ES-I3 (cell line): ENCODE data around the gene LRRIQ1.
"Not testable (repeated sequence)": the region's sequence is repeated elsewhere in the genome, so short reads cannot be mapped to it uniquely, and the experiment has no call there.

Source experiments
- H3K36me3 ChIP-seq: 2 replicates; pipeline ENCODE4 v1.6.1; 2013; ENCODE audit warnings: mild to moderate bottlenecking, low read length, control low read depth, moderate library complexity; ENCODE audit not compliant: insufficient read depth
- H3K4me1 ChIP-seq: 2 replicates; pipeline ENCODE4 v1.6.1; 2013; ENCODE audit warnings: mild to moderate bottlenecking, control low read depth, low read length; ENCODE audit not compliant: insufficient read depth
- H3K9ac ChIP-seq: 2 replicates; pipeline ENCODE4 v1.6.1; 2013; ENCODE audit warnings: low read depth, mild to moderate bottlenecking, low read length, moderate library complexity
- H3K9me3 ChIP-seq: 2 replicates; pipeline ENCODE4 v1.6.1; 2013; ENCODE audit warnings: mild to moderate bottlenecking, low read length, moderate library complexity; ENCODE audit not compliant: control insufficient read depth, insufficient read depth

LRRIQ1 gene, protein sequence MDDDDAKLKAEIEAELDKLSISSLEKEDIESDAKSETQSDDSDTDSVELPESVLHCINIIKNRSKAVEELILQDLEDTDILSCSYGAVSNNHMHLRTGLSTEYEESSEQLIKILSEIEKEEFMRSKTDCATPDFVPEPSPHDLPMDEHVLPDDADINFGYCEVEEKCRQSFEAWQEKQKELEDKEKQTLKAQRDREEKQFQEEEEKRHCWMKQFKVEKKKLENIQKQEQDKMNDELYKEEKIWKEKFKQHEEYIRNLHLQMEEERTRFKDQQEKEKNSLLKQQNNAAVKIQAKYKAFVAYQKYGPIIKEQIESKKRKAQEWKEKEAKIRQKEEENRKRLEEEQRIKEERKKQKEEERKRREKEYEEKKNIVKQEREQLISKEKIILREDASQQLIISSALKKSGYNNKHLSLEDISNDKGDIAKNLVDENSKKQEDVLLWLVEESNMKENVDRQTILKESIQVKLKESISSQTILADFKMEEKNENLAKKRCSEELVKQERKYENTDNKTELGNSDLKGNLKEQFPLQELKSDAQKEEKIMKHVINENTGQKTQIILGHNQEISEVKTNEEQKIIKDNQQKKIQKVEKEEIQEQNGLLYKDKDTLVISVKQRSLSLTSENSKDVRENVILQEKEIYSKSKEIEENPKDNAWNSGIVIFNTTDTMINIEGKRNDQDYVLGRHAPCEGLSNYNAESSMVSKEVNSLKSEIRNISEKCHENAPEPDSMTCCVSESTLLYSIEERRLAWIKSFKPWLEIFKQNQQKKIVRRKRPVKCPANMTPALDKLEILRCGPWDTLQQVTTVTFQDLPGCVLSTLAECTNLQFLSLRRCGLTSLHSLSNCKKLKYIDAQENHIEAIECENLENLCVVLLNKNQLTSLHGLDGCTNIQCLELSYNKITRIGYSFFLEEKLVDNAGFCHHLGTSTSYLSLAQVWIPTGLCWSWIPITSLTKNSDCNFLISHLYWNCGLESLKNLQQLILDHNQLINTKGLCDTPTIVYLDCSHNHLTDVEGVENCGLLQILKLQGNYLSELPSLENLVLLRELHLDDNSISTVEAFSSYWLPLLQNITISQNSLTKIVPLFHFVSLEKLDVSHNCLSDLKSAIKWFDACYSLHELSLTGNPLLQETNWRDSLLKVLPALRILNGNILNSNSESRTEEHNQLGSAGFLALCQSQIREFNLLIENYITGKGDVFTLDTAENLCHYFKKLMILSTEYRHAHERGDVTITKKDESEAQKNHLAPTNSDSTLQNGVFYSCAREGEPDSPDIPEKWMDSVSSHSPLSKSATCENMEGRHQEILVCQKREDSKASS (N-terminal part only)

DNA sequence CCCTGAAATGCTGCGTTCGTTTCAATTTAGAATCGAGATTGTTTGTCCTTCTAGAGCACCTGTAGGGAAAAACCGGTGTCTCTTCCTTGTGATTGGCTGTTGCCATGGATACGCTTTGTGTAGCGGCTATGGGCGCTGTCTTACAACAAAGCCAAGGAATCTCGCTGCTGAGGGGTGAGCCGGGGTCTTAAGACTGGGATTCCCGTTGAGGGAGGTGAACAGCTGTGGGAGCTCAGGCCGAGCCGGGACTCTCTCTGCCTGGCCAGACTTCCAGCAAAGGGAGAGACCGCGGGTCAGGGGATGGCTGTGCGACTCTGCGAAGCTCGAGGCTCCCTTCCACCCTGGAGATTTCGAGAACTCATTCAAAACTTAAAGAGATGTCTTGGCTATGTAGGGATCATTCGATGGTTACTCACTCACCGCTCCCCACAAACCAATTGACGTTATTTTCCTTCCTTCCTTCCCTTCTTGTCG, at the start of gene LRRIQ1, which contains the start of gene TSPAN19:
TSS of gene LRRIQ1 (plus strand) at position 118 of the 474 bp plus-strand sequence. CDS start 1,826 bp downstream, outside the sequence.
TSS of gene TSPAN19 (minus strand) at position 44 of the 474 bp plus-strand sequence. CDS start 6,331 bp downstream, outside the sequence.
- Histone ChIP-seq H3K9me3 (no peaks in the 10 kb centered on the region), H3K36me3 (no peaks in the 10 kb centered on the region), H3K4me1 (no peaks in the 10 kb centered on the region), H3K9ac (peak within 1 kb of the TSS; percentile 76; the same call in 1 of the 2 replicates)

DNA sequence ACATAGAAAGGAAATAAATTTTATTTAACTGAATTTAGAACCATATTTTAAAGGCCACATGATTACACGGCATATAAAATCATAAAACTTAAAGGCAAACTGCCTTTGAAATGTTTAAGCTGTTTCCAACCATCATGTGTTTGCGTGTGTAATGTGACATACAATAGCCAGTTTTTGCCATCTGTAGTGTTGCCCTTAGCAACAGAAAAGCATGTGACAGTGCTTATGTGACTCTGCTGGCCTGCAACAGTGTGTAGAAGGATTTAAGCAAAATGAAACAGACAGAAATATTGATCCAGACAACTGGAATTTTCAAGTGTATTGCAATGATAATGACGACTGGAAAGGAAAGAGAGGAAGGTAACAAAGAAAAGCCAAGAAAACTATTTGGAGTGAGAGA, 49.6 kb upstream of the LRRIQ1 start:
- Histone ChIP-seq H3K9me3 (no peaks in the 10 kb centered on the region), H3K9ac (no peak overlapping the region), H3K4me1 (peaks cover 8% of the 10 kb centered on the region; the same call in 1 of the 2 replicates), H3K36me3 (no peaks in the 10 kb centered on the region)

DNA sequence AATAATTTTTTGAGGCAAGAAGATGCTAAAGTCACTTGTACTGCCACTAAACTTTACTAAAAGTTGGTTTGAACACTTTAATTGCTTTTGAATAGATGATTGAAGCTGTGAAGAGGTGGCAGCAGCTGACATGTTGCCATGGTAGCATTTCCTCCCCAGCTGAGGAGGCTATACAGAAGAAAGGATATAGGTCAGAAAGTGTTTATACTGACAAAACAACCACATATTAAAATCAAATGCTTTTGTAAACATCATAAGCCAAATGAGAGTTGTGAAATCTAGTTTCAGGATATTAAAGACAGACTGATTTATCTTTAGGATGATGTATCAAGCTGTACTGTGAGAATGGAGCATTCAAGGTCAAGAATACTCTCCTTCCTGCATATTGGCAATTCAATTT, 41.7 kb upstream of the LRRIQ1 start:
- no peaks in the 10 kb centered on the region for H3K36me3 ChIP-seq
- H3K9me3 ChIP-seq: no peaks in the 10 kb centered on the region
- peaks cover 16% of the 10 kb centered on the region for H3K4me1 ChIP-seq

DNA sequence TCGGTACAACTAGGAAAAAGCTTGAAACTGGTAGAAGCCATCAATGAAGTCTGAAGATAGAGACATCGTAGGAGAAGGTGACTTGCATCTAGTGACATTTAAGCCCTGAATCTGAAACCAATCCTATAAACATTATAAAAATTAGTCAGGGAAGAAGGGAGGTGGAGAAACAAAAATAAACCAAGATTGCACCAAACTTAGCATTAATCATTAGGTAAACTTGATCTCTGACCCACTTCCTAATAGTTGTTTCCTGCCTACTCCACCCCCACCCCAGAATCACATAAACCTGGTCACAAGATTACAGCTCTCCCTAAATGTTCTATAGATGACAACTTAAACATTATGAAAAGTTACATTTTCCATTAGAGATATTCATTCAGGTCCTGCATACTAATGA, 40.5 kb upstream of the LRRIQ1 start:
- H3K9ac ChIP-seq: no peak overlapping the region
- peaks cover 16% of the 10 kb centered on the region for H3K4me1 ChIP-seq
- H3K9me3 ChIP-seq: no peaks in the 10 kb centered on the region
- no peaks in the 10 kb centered on the region for H3K36me3 ChIP-seq

More for the DNA sequence above, 41.7 kb upstream of the LRRIQ1 start:
- H3K9ac ChIP-seq: no peak overlapping the region

DNA sequence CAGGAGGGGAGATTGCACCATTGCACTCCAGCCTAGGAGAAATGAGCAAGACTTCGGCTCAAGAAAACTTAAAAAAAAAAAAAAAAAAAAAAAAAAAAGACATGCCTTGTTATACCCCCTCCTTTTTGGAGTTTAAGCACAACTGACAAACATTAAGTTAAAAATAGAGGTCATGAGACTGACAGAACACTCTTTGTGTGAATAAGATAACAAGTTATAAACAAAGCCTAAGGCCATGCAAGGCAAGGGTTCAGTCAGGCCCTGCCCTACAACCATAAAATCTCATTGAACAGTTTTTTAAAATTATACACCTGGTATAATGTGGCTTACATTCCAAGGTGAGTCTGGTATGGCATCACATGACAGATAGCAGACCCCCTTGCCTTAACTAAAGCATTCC, 39.4 kb upstream of the LRRIQ1 start:
- no peaks in the 10 kb centered on the region for H3K36me3 ChIP-seq
- no peak overlapping the region for H3K9ac ChIP-seq
- peaks cover 16% of the 10 kb centered on the region for H3K4me1 ChIP-seq
- H3K9me3 ChIP-seq: no peaks in the 10 kb centered on the region

DNA sequence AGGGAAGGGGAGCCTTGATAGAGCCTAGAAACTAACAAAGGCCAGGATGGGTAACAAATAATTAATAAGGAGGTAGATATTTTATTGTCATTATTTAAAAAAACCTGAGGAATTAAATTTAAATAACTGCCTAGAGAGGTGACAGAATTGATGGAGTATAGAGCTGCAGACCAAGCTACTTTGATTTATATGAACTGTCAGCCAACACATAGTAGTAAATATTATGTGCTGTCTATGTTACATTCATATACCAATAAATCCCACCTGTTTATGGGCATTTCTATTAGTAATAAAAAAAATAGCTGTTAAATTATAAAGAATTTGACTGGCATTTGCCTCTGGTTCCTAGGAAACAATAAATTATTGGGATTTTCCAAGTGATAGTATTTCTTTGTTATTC, 37.8 kb upstream of the LRRIQ1 start:
- Histone ChIP-seq H3K36me3 (no peaks in the 10 kb centered on the region), H3K9me3 (no peaks in the 10 kb centered on the region), H3K9ac (no peak overlapping the region), H3K4me1 (peaks cover 16% of the 10 kb centered on the region)

DNA sequence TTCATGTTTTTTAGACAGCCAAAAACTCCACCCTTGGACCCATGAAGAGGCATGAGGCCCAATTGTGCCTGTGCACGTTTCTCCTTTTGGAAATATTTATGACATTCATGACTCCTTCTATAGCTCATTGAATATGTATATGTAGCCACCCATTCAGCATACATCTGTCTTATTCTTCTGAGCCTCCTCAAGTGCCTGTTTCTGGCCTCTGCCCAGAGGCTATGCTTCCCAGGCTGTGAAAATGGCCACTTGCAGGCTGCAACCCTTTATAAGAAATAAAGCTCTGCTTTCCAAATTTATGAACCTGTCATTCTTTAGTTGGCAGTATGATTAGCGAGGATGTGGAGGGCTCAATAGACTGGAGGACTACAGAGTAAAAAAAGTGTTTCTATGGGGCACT, 35.4 kb upstream of the LRRIQ1 start:
- H3K9ac ChIP-seq: no peak overlapping the region
- H3K4me1 ChIP-seq: peaks cover 9% of the 10 kb centered on the region
- no peaks in the 10 kb centered on the region for H3K36me3 ChIP-seq
- peaks cover 3% of the 10 kb centered on the region; the same call in 1 of the 2 replicates for H3K9me3 ChIP-seq

DNA sequence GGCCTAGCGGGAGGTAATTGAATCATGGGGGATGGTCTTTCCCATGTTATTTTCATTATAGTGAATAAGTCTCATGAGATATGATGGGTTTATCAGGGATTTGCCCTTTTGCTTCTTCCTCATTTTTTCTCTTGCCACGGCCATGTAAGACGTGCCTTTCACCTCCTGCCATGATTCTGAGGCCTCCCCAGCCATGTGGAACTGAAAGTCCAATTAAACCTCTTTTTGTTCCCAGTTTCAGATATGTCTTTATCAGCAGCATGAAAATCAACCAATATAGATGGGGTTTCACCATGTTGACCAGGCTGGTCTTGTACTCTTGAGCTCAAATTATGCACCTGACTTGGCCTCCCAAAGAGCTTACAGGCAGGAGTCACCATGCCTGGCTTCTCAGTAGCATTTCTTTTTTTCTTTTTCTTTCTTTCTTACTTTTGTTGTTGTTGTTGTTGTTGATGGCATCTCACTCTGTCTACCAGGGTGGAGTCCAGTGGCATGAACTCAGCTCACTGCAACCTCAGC, 33.3 kb upstream of the LRRIQ1 start:
- H3K9me3 ChIP-seq: peaks cover 6% of the 10 kb centered on the region
- H3K4me1 ChIP-seq: no peaks in the 10 kb centered on the region; the same call in 1 of the 2 replicates
- no peak overlapping the region for H3K9ac ChIP-seq

DNA sequence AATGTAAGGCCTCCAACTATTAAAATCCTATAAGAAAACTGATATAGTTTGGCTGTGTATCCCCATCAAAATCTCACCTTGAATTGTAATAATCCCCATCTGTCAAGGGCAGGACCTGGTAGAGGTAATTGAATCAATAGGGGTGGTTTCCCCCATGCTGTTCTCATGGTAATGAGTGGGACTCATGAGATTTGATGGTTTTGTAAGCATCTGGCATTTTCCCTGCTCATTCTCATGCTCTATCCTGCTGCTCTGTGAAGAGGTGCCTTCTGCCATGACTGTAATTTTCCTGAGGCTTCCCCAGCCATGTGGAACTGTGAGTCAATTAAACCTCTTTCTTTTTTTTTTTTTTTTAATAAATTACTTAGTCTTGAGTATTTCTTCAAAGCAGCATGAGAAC, 31.9 kb upstream of the LRRIQ1 start:
- no peak overlapping the region for H3K9ac ChIP-seq
- peaks cover 6% of the 10 kb centered on the region for H3K9me3 ChIP-seq
- H3K36me3 ChIP-seq: no peaks in the 10 kb centered on the region
- H3K4me1 ChIP-seq: no peaks in the 10 kb centered on the region; the same call in 1 of the 2 replicates

More for the DNA sequence above, 33.3 kb upstream of the LRRIQ1 start:
- H3K36me3 ChIP-seq: no peaks in the 10 kb centered on the region

DNA sequence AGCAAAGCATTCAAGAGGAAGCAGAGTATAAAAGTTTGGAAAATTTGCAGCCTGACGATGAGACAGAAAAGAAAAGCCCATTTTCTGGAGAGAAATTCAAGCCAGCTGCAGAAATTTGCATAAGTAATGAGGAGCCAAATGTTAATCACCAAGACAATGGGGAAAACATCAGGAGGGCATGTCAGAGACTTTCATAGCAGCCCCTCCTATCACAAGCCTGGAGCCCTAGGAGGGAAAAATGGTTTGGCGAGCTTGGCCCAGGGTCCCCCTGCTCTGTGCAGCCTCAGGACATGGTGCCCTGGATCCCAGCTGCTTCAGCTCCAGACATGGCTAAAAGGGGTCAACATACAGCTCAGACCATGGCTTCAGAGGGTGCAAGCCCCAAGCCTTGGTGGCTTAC, 31.1 kb upstream of the LRRIQ1 start:
- not testable (repeated sequence) for H3K9ac ChIP-seq, H3K9me3 ChIP-seq, H3K4me1 ChIP-seq, H3K36me3 ChIP-seq

DNA sequence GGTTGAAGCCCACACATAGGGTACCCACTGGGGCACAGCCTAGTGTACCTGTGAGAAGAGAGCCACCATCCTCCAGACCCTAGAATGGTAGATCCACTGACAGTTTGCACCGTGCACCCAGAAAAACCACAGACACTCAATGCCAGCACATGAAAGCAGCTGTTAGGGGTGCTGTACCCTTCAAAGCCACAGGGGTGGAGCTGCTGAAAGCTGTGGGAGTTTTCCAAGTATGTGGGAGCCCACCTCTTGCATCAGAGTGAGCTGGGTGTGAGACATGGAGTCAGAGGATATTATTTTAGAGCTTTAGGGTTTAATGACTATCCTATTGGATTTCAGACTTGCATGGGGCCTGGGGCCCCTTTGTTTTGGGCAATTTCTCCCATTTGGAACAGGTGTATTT, 30.5 kb upstream of the LRRIQ1 start:
- no peaks in the 10 kb centered on the region; the same call in 1 of the 2 replicates for H3K4me1 ChIP-seq
- H3K9ac ChIP-seq: no peak overlapping the region
- no peaks in the 10 kb centered on the region for H3K36me3 ChIP-seq
- H3K9me3 ChIP-seq: peaks cover 6% of the 10 kb centered on the region

DNA sequence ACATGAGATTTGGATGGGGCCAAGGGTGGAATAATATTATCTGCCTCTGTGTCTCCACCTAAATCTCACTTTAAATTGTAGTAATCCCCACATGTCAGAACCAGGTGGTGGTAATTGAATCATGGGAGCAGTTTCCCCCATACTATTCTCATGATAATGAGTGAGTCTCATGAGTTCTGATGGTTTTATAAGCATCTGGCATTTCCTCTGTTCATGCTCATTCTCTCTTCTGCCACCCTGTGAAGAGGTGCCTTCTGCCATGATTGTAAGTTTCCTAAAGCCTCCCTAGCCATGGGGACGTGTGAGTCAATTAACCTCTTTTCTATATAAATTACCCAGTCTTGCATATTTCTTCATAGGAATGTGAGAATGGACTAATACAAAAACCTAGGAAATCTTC, 29.9 kb upstream of the LRRIQ1 start:
- Histone ChIP-seq H3K9ac (no peak overlapping the region), H3K9me3 (peaks cover 6% of the 10 kb centered on the region), H3K36me3 (no peaks in the 10 kb centered on the region), H3K4me1 (no peaks in the 10 kb centered on the region; the same call in 1 of the 2 replicates)

DNA sequence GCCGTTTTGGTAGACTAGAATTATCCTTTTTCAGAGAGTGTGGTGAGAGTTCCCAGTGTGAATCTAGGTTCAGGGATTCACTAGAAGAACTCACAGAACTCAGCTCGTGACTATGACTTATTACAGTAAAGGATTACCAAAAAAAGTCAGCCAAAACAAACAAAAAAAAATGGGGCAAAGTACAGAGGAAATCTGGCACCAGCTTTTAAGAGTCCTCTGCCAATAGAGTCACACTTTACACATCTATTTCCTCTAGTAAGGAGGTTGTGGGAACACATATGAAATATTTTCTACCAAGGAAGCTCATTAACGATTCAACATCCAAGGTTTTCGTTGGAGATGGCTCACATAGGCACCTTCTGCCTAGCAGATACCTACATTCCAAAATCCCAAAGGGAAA, 28.3 kb upstream of the LRRIQ1 start:
- no peaks in the 10 kb centered on the region for H3K36me3 ChIP-seq
- no peaks in the 10 kb centered on the region; the same call in 1 of the 2 replicates for H3K4me1 ChIP-seq
- H3K9me3 ChIP-seq: peaks cover 6% of the 10 kb centered on the region
- H3K9ac ChIP-seq: no peak overlapping the region
